Measurements from ENCODE around the gene CBL.

- TF ChIP-seq RAD21 (IDR thresholded peaks at IDR 0.05; ENCODE audit: low read depth) (no peak), FOXM1 (IDR thresholded peaks at IDR 0.05; ENCODE audit: borderline replicate concordance, low read depth) (no peak), CEBPB (IDR thresholded peaks at IDR 0.05) (no peak), REST (IDR thresholded peaks at IDR 0.05; ENCODE audit: low read depth) (no peak), TAF1 (IDR thresholded peaks at IDR 0.05; ENCODE audit: low read depth) (no peak), TCF12 (IDR thresholded peaks at IDR 0.05; ENCODE audit: low read depth) (no peak), EP300 (IDR thresholded peaks at IDR 0.05; ENCODE audit: borderline replicate concordance) (no peak)
- TF ChIP-seq, protein P1, sequence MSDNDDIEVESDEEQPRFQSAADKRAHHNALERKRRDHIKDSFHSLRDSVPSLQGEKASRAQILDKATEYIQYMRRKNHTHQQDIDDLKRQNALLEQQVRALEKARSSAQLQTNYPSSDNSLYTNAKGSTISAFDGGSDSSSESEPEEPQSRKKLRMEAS (IDR thresholded peaks at IDR 0.05): no peak
These were observed 27.9 kb upstream of the CBL start for GRCh38 chr11:119178166-119178680.

Data from Ishikawa (cell line).